GM20000 (cell line): ENCODE measurements around the gene ALG13.
A peak's percentile ranks its signal among the peaks of the same experiment; 100 is the strongest.
"Not testable (repeated sequence)": the region's sequence is repeated elsewhere in the genome, so short reads cannot be mapped to it uniquely, and the experiment has no call there.

Experiments
- DNase-seq: peaks from one replicate; pipeline ENCODE4 v3.0.0; 2012; ENCODE audit warnings: low spot score
- TF ChIP-seq, protein P1 (sequence below): IDR thresholded peaks from 2 replicates; pipeline ENCODE4 v1.5.1; 2012; ENCODE audit warnings: mild to moderate bottlenecking, control low read depth; ENCODE audit errors: extremely low read depth, missing control alignments

Gene ALG13

DNA sequence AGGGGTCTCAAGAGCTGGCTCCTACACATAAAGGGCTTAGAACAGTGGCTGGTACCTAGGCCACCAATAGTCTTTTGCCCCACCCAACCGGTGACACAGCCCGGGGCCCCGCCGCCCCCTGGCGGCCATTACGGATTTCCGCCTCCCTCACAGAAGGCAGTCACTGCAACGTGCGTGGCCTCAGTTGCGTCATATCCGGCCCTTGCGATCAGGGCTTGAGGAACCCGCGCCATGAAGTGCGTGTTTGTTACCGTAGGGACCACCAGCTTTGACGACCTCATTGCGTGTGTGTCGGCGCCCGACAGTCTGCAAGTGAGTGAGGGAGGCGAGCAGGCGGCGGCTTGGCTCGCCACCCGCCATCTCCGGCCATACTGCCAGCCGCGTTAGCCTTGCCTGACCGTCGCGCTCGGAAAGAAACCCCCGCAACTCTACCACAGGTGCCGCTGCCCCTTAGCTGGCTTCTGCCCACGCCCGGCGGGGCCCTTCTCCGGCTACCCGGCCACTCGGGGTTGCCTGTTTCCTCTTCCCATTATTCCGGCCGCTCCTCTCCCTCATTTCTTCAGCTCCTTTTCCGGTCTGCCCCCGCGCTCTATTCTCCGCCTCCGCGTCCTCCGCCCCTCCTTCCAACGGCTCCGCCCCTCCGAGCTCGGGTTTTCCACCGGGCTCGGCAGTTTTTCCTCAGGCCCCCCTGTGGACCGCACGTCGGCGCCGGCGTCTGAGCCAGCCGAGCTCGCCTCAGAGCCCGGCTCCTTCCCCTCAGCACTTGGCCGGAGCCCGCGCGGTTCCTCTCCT is at the start of gene ALG13:
Gene ALG13, plus strand, starts transcription at position 183 of the 792 bp plus-strand sequence. Its CDS starts 49 bp downstream, at position 232.
- TF ChIP-seq, protein P1, sequence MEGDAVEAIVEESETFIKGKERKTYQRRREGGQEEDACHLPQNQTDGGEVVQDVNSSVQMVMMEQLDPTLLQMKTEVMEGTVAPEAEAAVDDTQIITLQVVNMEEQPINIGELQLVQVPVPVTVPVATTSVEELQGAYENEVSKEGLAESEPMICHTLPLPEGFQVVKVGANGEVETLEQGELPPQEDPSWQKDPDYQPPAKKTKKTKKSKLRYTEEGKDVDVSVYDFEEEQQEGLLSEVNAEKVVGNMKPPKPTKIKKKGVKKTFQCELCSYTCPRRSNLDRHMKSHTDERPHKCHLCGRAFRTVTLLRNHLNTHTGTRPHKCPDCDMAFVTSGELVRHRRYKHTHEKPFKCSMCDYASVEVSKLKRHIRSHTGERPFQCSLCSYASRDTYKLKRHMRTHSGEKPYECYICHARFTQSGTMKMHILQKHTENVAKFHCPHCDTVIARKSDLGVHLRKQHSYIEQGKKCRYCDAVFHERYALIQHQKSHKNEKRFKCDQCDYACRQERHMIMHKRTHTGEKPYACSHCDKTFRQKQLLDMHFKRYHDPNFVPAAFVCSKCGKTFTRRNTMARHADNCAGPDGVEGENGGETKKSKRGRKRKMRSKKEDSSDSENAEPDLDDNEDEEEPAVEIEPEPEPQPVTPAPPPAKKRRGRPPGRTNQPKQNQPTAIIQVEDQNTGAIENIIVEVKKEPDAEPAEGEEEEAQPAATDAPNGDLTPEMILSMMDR: peak; percentile 39
- peak; percentile 84 for DNase-seq

DNA sequence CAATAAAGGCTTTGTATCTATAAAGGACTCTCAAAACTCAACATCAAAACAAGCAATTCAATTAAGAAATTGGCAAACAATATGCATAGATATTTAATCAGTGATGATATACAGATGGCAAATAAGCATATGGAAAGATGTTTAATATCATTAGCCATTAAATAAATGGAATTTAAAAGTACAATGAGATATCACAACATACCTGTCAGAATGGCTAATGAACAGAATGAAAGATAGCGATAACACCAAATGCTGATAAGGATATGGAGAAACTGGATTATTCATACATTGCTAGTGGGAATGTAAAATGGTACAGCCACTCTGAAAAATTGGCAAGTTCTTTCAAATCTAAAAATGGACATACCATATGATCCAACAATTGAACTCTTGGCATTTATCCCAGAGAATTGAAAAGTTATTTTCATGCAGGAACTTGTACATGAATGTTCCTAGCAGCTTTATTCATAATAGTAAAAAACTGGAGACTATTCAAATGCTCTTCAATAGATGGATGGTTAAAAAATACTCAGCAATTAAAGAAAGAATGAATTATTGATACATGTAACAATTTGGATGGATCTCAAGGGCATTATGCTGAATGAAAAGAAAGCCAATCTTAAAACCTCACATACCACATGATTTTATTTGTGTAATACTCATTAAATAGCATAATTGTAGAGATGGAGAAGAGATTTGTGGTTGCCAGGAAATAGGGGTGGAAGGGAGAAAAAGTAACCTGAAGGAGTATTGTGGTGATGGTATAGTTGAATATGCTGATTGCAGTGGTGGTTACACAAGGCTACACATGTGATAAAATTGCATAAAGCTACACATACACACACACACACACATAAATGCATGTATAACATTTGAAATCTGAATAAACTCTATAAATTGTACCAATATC is 45.9 kb upstream of the ALG13 start:
- TF ChIP-seq, protein P1: no peak
- DNase-seq: no peak

DNA sequence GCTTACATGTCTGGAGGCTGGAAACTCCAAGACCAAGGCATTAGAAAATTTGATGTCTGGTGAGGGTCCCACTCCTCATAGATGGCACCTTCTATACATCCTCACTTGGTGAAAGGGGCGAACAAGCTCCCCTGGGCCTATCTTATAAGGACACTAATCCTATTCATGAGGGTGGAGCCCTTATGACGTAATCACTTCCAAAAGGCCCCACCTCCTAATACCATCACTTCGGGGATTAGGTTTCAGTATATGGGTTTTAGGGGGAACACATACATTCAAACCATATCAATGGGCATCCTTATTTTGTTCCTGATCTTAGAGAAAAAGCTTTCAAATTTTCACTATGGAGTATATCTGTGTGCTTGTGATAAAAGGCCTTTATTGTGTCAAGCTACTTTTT is 39.0 kb upstream of the ALG13 start:
- TF ChIP-seq, protein P1: no peak

DNA sequence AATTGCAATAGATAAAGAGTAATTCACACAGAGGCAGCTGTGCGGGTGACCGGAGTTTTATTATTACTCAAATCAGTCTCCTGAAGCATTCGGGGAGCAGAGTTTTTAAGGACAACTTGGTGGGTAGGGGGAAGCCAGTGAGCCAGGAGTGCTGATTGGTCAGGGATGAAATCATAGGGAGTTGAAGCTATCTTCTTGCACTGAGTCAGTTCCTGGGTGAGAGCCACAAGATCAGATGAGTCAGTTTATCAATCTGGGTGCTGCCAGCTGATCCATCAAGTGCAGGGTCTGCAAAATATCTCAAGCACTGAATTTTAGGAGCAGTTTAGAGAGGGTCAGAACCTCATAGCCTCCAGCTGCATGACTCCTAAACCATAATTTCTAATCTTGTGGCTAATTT is 35.8 kb upstream of the ALG13 start:
- DNase-seq: not testable (repeated sequence)

More for the DNA sequence above, 39.0 kb upstream of the ALG13 start:
- no peak for DNase-seq

DNA sequence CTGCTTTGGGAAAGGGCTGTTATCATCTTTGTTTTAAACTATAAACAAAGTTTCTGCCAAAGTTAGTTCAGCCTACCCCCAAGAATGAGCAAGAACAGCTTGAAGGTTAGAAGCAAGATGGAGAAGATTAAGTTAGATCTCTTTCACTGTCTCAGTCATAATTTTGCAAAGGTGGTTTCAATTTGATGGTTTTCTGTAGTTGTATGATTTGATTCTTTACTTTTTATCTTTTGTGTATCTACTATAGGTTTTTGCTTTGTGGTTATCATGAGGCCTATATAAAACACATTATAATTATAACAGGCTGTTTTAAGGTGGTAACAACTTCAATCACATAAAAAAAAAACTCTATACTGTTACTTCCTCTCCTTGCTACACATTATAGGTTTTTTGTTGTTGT is 35.4 kb upstream of the ALG13 start:
- TF ChIP-seq, protein P1: no peak
- DNase-seq: no peak

DNA sequence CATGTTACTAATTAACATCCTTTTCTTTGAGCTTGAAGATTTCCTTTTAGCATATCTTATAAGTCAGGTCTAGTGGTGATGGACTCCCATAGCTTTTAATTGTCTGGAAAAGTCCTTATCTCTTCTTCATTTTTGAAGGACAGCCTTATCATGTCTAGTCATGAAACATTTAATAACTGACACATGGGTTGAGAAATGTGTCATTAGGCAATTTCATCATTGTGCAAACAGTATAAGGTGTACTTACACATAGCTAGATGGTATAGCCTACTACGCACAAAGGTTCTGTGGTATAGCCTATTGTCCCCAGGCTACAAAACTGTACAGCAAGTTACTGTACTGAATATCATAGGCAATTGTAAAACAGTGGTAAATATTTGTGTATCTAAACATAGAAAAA is 34.5 kb upstream of the ALG13 start:
- TF ChIP-seq, protein P1: no peak
- no peak for DNase-seq

DNA sequence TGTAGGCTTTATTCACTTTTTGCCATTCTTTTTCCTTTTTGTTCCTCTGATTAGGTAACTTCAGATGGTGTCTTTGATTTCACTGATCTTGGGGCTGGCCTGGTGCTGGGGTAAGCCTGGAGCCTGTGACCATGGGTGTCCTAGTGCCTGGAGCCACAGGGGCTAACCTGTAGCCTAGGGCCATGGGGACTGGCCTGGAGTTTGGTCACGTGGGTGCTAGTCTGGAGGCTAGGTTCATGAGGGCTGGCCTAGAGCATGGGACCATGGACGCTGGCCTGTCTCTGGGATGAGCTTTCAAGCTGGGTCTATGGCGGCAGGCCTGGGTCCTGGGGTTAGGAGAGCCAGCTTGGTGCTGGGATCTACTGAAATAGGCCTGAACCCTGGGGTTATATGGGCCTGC is 32.2 kb upstream of the ALG13 start:
- TF ChIP-seq, protein P1: no peak
- DNase-seq: no peak
